Activated T-helper 2 cell treated with anti-CD3 and anti-CD28 coated beads, Interferon-gamma antibody, Interleukin-2, Interleukin-4, amounts not matched to agents 10 μg/mL and 5 μg/mL and 100 μg/mL, durations not matched to agents 14 hours and 24 hours and 36 hours (primary cell): ENCODE data around the gene LAMB4. TPM values are rescaled to one million over a fixed set of nuclear protein-coding genes. Genes with fewer than 3 reads are reported as not detected.

Source experiments
- DNase-seq: peaks from one replicate; pipeline ENCODE4 v3.0.0; 2021; ENCODE audit warnings: low spot score
- H3K27ac Mint-ChIP-seq: one replicate; pipeline ENCODE4 v1.8.0; 2021; ENCODE audit warnings: mixed read lengths
- H3K27me3 Mint-ChIP-seq: one replicate; pipeline ENCODE4 v1.8.0; 2021; ENCODE audit warnings: low read depth, mixed read lengths
- H3K36me3 Mint-ChIP-seq: one replicate; pipeline ENCODE4 v1.8.0; 2021; ENCODE audit warnings: low read depth, mixed read lengths
- H3K4me1 Mint-ChIP-seq: one replicate; pipeline ENCODE4 v1.8.0; 2021; ENCODE audit warnings: low read depth, mixed read lengths
- H3K4me3 Mint-ChIP-seq: one replicate; pipeline ENCODE4 v1.8.0; 2021; ENCODE audit warnings: low read depth, mild to moderate bottlenecking, moderate library complexity, mixed read lengths
- H3K9me3 Mint-ChIP-seq: one replicate; pipeline ENCODE4 v1.8.0; 2021; ENCODE audit warnings: mixed read lengths
- intact Hi-C: fragments of 100-400 bp; cut with micrococcal nuclease; formaldehyde crosslinking; loops from one replicate; pipeline ENCODE4 v1.15.1; 2023
- total RNA-seq: library from RNA; stranded (reverse); gene quantifications from 2 replicates; pipeline ENCODE4 v1.2.3, GENCODE V29; 2022

Gene LAMB4
- total RNA-seq, 1 donor from 2014 or later, result not detected

GRCh38 chr7:107998660-107999480 is 131.3 kb downstream of the LAMB4 start:
- DNase-seq, result no peak
- Mint-ChIP-seq H3K27ac (no peak overlapping the region), H3K36me3 (no peaks in the 10 kb centered on the region), H3K4me1 (peaks cover 9% of the 10 kb centered on the region), H3K27me3 (peaks cover 65% of the 10 kb centered on the region), H3K9me3 (no peaks in the 10 kb centered on the region), H3K4me3 (no peak overlapping the region)
- intact Hi-C loops, result no loop called here

GRCh38 chr7:107998150-107998549 is 132.0 kb downstream of the LAMB4 start:
- no peak overlapping the region for H3K4me3 Mint-ChIP-seq
- no peaks in the 10 kb centered on the region for H3K36me3 Mint-ChIP-seq
- H3K27me3 Mint-ChIP-seq, result peaks cover 62% of the 10 kb centered on the region
- no peaks in the 10 kb centered on the region for H3K9me3 Mint-ChIP-seq
- H3K4me1 Mint-ChIP-seq, result peaks cover 9% of the 10 kb centered on the region
- DNase-seq, result no peak
- H3K27ac Mint-ChIP-seq, result no peak overlapping the region
- intact Hi-C loops, result no loop called here

GRCh38 chr7:107996072-107996882 is 133.9 kb downstream of the LAMB4 start:
- peaks cover 56% of the 10 kb centered on the region for H3K27me3 Mint-ChIP-seq
- no peaks in the 10 kb centered on the region for H3K9me3 Mint-ChIP-seq
- peaks cover 4% of the 10 kb centered on the region for H3K4me1 Mint-ChIP-seq
- intact Hi-C loops, result no loop called here
- H3K27ac Mint-ChIP-seq, result no peak overlapping the region
- DNase-seq, result no peak
- H3K4me3 Mint-ChIP-seq, result no peak overlapping the region
- H3K36me3 Mint-ChIP-seq, result no peaks in the 10 kb centered on the region

DNA sequence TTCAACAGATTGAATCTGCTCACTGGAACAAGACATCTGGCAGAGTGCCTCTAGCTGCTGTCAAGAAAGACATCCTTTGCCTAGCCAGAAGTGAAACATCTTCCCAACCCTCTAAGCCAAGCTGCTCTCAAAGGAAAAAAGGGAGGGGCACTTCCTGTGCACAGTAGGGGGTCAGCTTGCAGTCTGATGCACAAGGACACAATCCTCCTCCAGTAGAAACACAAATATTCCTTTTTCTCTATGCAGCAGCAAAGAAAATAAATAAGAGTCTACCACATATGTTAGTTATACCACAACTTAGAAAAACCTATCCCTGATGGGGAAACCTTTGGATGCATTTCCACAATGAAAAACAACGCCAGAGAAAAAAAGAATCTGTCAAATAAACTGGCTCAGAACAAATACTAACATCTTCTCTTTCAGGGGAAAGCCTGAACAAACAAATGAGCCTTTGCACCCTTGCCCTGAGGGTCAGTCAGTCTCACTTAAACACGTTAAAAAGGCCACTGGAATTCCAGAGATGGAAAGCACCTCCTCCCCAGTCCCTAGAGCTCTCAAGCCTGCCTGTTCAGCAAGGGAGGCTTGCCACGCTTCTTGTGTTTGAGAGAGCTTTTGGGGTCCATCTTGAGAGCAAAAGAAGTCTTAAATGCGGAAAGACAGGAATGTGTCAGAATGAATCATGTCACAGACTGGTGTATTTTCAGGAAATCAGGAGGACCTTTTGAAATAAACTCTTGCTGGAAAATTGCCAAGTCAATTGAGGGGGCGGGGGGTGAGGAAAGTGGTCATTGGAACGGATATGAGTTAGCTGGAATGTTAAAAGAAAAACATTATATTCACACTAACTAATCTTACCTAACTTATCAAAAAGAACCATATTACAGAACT is 134.7 kb downstream of the LAMB4 start:
- Mint-ChIP-seq H3K27me3 (peaks cover 49% of the 10 kb centered on the region), H3K9me3 (no peaks in the 10 kb centered on the region)
- intact Hi-C loops, result no loop called here

DNA sequence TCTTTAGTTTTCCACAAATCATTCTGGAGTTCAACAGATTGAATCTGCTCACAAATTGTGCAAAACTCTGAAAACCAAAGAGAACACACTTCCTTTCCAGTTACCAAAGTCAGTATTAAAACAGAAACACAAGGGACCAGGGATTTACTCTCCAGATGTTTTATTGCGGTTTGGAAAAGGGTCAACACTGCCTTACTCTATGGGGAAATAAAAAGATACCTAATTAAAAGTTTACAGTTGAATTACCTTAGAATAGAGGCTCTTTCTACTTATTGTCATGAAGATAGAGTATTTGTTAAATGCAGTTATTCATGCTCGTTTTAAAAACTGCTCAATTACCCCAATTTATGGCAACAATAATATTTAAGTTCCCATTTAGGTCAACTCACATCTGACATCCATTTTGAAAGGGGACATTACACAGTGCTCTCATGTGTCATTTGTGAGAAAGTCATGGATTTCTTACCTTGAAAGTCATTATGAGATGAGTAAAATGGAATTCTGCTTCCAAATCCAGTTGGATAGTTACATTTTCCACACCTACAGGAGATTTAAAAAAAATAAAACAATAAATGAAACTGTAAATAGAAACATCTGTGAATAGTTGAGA is 135.6 kb downstream of the LAMB4 start:
- Mint-ChIP-seq H3K9me3 (no peaks in the 10 kb centered on the region), H3K27ac (no peak overlapping the region), H3K27me3 (peaks cover 49% of the 10 kb centered on the region), H3K36me3 (no peaks in the 10 kb centered on the region), H3K4me1 (no peaks in the 10 kb centered on the region), H3K4me3 (no peak overlapping the region)
- intact Hi-C loops, result no loop called here
- no peak for DNase-seq

More for the DNA sequence above, 134.7 kb downstream of the LAMB4 start:
- DNase-seq, result no peak
- H3K4me1 Mint-ChIP-seq, result no peaks in the 10 kb centered on the region
- no peak overlapping the region for H3K4me3 Mint-ChIP-seq
- H3K27ac Mint-ChIP-seq, result no peak overlapping the region
- no peaks in the 10 kb centered on the region for H3K36me3 Mint-ChIP-seq

DNA sequence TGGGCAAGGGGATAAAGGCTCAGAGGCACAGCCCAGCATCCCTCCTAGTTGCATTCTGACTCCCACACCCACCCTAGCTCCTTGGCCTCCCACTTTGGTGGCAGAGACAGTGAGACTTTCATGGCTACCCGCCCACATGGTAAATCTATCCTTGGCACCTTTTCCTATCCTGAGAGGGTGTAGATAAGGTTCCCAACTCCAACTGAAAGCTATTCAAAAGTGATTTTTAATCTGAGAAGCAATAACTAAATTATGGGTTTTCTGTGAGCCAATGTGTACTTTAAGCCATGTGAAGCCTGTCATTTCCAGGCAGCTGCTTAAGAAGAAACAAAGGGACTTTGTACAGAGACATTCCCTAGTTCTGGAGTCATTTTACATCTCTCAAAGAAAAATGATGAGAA is 136.3 kb downstream of the LAMB4 start:
- Mint-ChIP-seq H3K27me3 (peaks cover 45% of the 10 kb centered on the region), H3K4me1 (no peaks in the 10 kb centered on the region), H3K27ac (no peak overlapping the region), H3K9me3 (no peaks in the 10 kb centered on the region), H3K4me3 (no peak overlapping the region), H3K36me3 (no peaks in the 10 kb centered on the region)
- intact Hi-C loops, result no loop called here
- DNase-seq, result no peak

GRCh38 chr7:107989618-107990373 is 140.4 kb downstream of the LAMB4 start:
- no peak for DNase-seq
- peaks cover 23% of the 10 kb centered on the region for H3K27me3 Mint-ChIP-seq
- H3K27ac Mint-ChIP-seq, result no peak overlapping the region
- intact Hi-C loops, result no loop called here
- no peak overlapping the region for H3K4me3 Mint-ChIP-seq
- H3K4me1 Mint-ChIP-seq, result no peaks in the 10 kb centered on the region
- no peaks in the 10 kb centered on the region for H3K9me3 Mint-ChIP-seq
- H3K36me3 Mint-ChIP-seq, result no peaks in the 10 kb centered on the region

GRCh38 chr7:107982918-107983389 is 147.2 kb downstream of the LAMB4 start:
- no peaks in the 10 kb centered on the region for H3K4me1 Mint-ChIP-seq
- no peak overlapping the region for H3K4me3 Mint-ChIP-seq
- intact Hi-C loops, result no loop called here
- peaks cover 11% of the 10 kb centered on the region for H3K27me3 Mint-ChIP-seq
- DNase-seq, result no peak
- no peak overlapping the region for H3K27ac Mint-ChIP-seq
- no peaks in the 10 kb centered on the region for H3K36me3 Mint-ChIP-seq
- H3K9me3 Mint-ChIP-seq, result no peaks in the 10 kb centered on the region

DNA sequence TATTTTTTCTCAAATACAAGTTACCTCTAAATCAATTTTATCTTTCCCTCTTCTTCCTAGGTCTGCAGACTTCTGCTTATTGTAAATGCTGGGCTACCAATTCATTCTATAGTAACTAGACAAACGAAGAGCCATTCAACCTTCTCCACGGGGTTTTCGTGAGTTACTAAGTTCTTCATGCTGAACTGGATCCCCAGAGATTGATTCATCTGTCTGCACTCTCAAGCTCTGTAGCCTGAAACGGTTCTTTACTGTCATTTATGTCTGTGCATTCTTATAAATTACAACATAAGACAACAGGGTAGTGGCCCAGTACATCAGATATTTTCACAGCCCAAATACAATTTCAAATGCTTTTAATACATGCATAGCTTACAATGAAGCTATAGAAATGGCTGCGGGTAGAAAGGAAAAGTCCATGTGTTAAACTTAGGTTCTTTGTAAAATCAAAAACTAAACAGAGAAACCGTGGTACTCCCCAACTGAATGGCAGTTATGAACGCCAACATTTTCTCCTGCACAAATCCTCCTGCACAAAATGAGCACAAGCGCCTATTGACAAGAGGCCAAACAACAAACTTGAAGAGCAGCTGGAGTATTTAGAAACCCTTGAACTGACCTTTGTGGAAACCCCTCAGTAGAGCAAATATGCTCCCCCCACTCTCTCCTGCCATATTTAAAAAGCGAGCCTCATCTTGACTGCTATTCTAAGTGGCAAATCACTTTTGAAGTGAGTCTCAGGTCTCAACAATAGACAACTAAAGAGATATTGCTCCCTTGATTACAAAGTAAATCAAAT is 147.9 kb downstream of the LAMB4 start:
- Mint-ChIP-seq H3K27ac (no peak overlapping the region), H3K36me3 (no peaks in the 10 kb centered on the region), H3K27me3 (peaks cover 10% of the 10 kb centered on the region), H3K4me1 (no peaks in the 10 kb centered on the region), H3K9me3 (no peaks in the 10 kb centered on the region), H3K4me3 (no peak overlapping the region)
- DNase-seq, result no peak
- intact Hi-C loops, result no loop called here

DNA sequence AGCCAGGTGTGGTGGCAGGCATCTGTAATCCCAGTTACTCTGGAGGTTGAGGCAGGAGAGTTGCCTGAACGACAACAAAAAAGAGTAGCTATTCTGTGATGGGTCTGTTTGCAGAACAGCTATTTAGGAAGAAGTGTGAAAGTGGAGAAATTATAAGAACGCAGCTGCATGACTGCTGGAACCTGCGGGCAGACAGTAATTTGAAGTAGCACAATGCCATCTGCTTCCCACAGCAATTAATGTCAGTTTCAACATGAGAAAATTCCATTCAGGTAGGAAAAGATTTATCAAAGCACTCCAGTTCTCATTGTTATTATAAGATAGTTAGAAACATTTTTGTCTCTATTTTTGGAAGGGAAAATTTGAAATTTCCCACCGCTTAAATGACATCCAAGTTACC is 148.7 kb downstream of the LAMB4 start:
- peaks cover 10% of the 10 kb centered on the region for H3K27me3 Mint-ChIP-seq
- no peaks in the 10 kb centered on the region for H3K4me1 Mint-ChIP-seq
- intact Hi-C loops, result no loop called here
- no peak overlapping the region for H3K4me3 Mint-ChIP-seq
- no peak for DNase-seq
- no peaks in the 10 kb centered on the region for H3K36me3 Mint-ChIP-seq
- H3K27ac Mint-ChIP-seq, result no peak overlapping the region
- H3K9me3 Mint-ChIP-seq, result no peaks in the 10 kb centered on the region

DNA sequence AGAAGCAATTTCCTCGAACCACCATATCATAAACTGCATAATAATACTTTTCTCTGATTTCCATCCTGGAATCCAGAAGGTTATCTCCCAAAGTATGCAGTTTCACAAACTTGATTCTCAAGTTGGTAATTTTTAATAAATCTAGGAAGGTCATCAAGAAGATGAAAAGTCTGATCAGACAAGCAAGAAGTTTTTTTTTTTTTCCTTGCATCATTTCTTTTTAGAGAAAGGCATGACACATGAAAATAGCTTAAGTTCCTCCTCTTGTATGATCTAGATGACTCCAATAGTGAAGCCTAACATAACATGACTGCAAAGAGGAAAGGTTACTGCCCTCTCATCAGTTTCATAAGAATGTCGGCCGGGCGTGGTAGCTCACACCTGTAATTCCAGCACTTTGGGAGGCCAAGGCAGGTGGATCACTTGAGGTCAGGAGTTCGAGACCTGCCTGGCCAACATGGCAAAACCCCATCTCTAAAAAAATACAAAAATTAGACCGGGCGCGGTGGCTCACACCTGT is 149.4 kb downstream of the LAMB4 start:
- Mint-ChIP-seq H3K4me1 (no peaks in the 10 kb centered on the region), H3K4me3 (no peak overlapping the region), H3K36me3 (no peaks in the 10 kb centered on the region), H3K27ac (no peak overlapping the region), H3K9me3 (no peaks in the 10 kb centered on the region), H3K27me3 (peaks cover 10% of the 10 kb centered on the region)
- intact Hi-C loops, result no loop called here
- no peak for DNase-seq
